SH-SY5Y (cell line): Measurements from ENCODE around the gene PHOX2B.

ENCODE experiments used
- GATA2 ChIP-seq: IDR thresholded peaks from 2 replicates; pipeline ENCODE4 v1.6.1; 2011; ENCODE audit warnings: mild to moderate bottlenecking, low read depth, low read length
- GATA3 ChIP-seq: IDR thresholded peaks from 2 replicates; pipeline ENCODE4 v1.6.1; 2011; ENCODE audit warnings: low read depth, mild to moderate bottlenecking, low read length, moderate library complexity

Gene PHOX2B

GRCh38 chr4:41734371-41734770, 14.2 kb downstream of the PHOX2B start:
- no peak for TF ChIP-seq GATA3
- TF ChIP-seq GATA2, result no peak

GRCh38 chr4:41731569-41732126, 16.9 kb downstream of the PHOX2B start:
- TF ChIP-seq GATA3, result no peak
- peak; percentile 51; the same call in 1 of the 2 replicates for TF ChIP-seq GATA2

- no peak for TF ChIP-seq GATA2
- TF ChIP-seq GATA3, result no peak
Measured at GRCh38 chr4:41728573-41728913, 20.0 kb downstream of the PHOX2B start.

GRCh38 chr4:41727861-41728572, 20.5 kb downstream of the PHOX2B start:
- TF ChIP-seq GATA3 (no peak), GATA2 (no peak)

- TF ChIP-seq GATA3 (no peak), GATA2 (no peak)
Measured at GRCh38 chr4:41725254-41725653, 23.3 kb downstream of the PHOX2B start.

- no peak for TF ChIP-seq GATA3
- no peak for TF ChIP-seq GATA2
Measured at GRCh38 chr4:41723286-41723685, 25.2 kb downstream of the PHOX2B start.

- TF ChIP-seq GATA3, result no peak
- TF ChIP-seq GATA2, result no peak
Measured at GRCh38 chr4:41722181-41722580, 26.3 kb downstream of the PHOX2B start.

GRCh38 chr4:41719417-41719816, 29.1 kb downstream of the PHOX2B start:
- no peak for TF ChIP-seq GATA3
- no peak for TF ChIP-seq GATA2

- TF ChIP-seq GATA3 (no peak), GATA2 (no peak)
Measured at GRCh38 chr4:41718907-41719306, 29.6 kb downstream of the PHOX2B start.

- TF ChIP-seq GATA2, result no peak
- TF ChIP-seq GATA3, result no peak
Measured at GRCh38 chr4:41715155-41715554, 33.4 kb downstream of the PHOX2B start.

GRCh38 chr4:41714364-41715000, 34.0 kb downstream of the PHOX2B start:
- TF ChIP-seq GATA3 (no peak), GATA2 (no peak)

GRCh38 chr4:41713768-41714167, 34.8 kb downstream of the PHOX2B start:
- TF ChIP-seq GATA2 (no peak), GATA3 (no peak)

- TF ChIP-seq GATA2, result no peak
- TF ChIP-seq GATA3, result no peak
Measured at GRCh38 chr4:41712425-41712824, 36.1 kb downstream of the PHOX2B start.

GRCh38 chr4:41709844-41710481, 38.6 kb downstream of the PHOX2B start:
- TF ChIP-seq GATA3, result no peak
- no peak for TF ChIP-seq GATA2
